T-cell (primary cell): ENCODE measurements around the gene MPRIP. TPM values are rescaled to one million over a fixed set of nuclear protein-coding genes. Genes with fewer than 3 reads are reported as not detected.
"Not testable (repeated sequence)": the region's sequence is repeated elsewhere in the genome, so short reads cannot be mapped to it uniquely, and the experiment has no call there.

Source experiments
- ATAC-seq, 4 experiments: fragments of 200-7000 bp in 3 of 4; fragments of 150-1000 bp in 1 of 4; cut with Tn5 transposase; replicated peaks in 1 of 4; 1 replicate in 3 of 4; 2 replicates in 1 of 4; pipeline ENCODE4 v1.10.0; 2021; ENCODE audit warnings: moderate library complexity in 3 of 4, mild to moderate bottlenecking in 2 of 4, moderate number of reproducible peaks in 1 of 4
- CTCF ChIA-PET, 2 donors: fragments of 300-600 bp; sonication (Branson Sonifier 250); formaldehyde crosslinking; loops; one replicate each; lab custom pipeline; 2022; ENCODE audit warnings: antibody characterized with exemption in 2 of 2; lab: Charles Lee
- POLR2A ChIA-PET, 2 donors: fragments of 300-600 bp; sonication (Branson Sonifier 250); formaldehyde crosslinking; loops; one replicate each; lab custom pipeline; 2022; ENCODE audit warnings: antibody characterized with exemption in 2 of 2; lab: Charles Lee
- DNase-seq, 35 experiments: peaks; one replicate each; pipeline versions ENCODE4 v3.0.0 to v3.0.0-alpha.2; 2013 to 2023
- H3K27ac ChIP-seq: one replicate; pipeline ENCODE4 v1.5.1; 2013; ENCODE audit warnings: low read length
- H3K27me3 ChIP-seq, 2 experiments: replicated peaks in 1 of 2; 1 replicate in 1 of 2; 2 replicates in 1 of 2; pipeline versions ENCODE4 v1.6.1 to v1.7.0; 2013; ENCODE audit warnings: low read length in 1 of 2, mixed read lengths in 1 of 2; ENCODE audit not compliant: control insufficient read depth in 2 of 2, insufficient read depth in 2 of 2; ENCODE audit errors: extremely low read depth in 1 of 2
- H3K36me3 ChIP-seq, 2 donors: 1 replicate in 1 of 2; 2 replicates in 1 of 2; pipeline versions ENCODE4 v1.6.1 to v1.7.0; 2013; ENCODE audit warnings: low read length in 1 of 2; ENCODE audit not compliant: control insufficient read depth in 2 of 2, insufficient read depth in 1 of 2; ENCODE audit errors: extremely low read depth in 1 of 2
- H3K4me1 ChIP-seq, 2 experiments: 1 replicate in 1 of 2; 2 replicates in 1 of 2; pipeline versions ENCODE4 v1.6.1 to v1.7.0; 2013; ENCODE audit warnings: low read length in 2 of 2, mixed read lengths in 1 of 2; ENCODE audit not compliant: insufficient read depth in 2 of 2, control insufficient read depth in 1 of 2; ENCODE audit errors: extremely low read depth in 1 of 2
- H3K4me3 ChIP-seq, 2 donors: 1 replicate in 1 of 2; 2 replicates in 1 of 2; pipeline versions ENCODE4 v1.5.1 to v1.7.0; 2013; ENCODE audit warnings: mild to moderate bottlenecking in 2 of 2, low read length in 1 of 2, moderate library complexity in 1 of 2; ENCODE audit not compliant: control insufficient read depth in 1 of 2; ENCODE audit errors: extremely low read depth in 1 of 2
- H3K9me3 ChIP-seq: 2 replicates; pipeline ENCODE4 v1.7.0; 2013
- H3K27ac Mint-ChIP-seq, 2 donors: one replicate each; pipeline ENCODE4 v1.8.0; 2020 to 2021; ENCODE audit warnings: mild to moderate bottlenecking in 2 of 2, mixed read lengths in 2 of 2
- H3K27me3 Mint-ChIP-seq, 2 donors: one replicate each; pipeline ENCODE4 v1.8.0; 2021 to 2022; ENCODE audit warnings: mixed read lengths in 2 of 2
- H3K36me3 Mint-ChIP-seq: one replicate; pipeline ENCODE4 v1.8.0; 2021; ENCODE audit warnings: mixed read lengths
- H3K4me1 Mint-ChIP-seq, 3 donors: one replicate each; pipeline ENCODE4 v1.8.0; 2020 to 2022; ENCODE audit warnings: mixed read lengths in 3 of 3, mild to moderate bottlenecking in 1 of 3
- H3K4me3 Mint-ChIP-seq, 3 donors: one replicate each; pipeline ENCODE4 v1.8.0; 2020 to 2022; ENCODE audit warnings: mild to moderate bottlenecking in 3 of 3, mixed read lengths in 3 of 3, moderate library complexity in 3 of 3
- H3K9me3 Mint-ChIP-seq, 3 donors: one replicate each; pipeline ENCODE4 v1.8.0; 2020 to 2022; ENCODE audit warnings: mixed read lengths in 3 of 3
- WGBS: methylation state at CpG from one replicate; pipeline ENCODE4 v1.1.5; 2013; ENCODE audit warnings: missing lambda C conversion rate; ENCODE audit not compliant: insufficient coverage; 5-methylcytosine and 5-hydroxymethylcytosine counted together
- total RNA-seq, 35 experiments: library from RNA in 6 of 35; stranded (reverse) in 6 of 35; fragments of 120-200 nt in 1 of 35; gene quantifications; one replicate each; pipeline versions ENCODE4 v1.2.1 to v1.2.4 and lab custom pipeline; 2013 to 2026

MPRIP gene
- total RNA-seq, 5 donors from 2014 or later (not counting 1 experiment from before 2014, with no cell fraction given), result 189 to 266 (median 247) TPM

DNA sequence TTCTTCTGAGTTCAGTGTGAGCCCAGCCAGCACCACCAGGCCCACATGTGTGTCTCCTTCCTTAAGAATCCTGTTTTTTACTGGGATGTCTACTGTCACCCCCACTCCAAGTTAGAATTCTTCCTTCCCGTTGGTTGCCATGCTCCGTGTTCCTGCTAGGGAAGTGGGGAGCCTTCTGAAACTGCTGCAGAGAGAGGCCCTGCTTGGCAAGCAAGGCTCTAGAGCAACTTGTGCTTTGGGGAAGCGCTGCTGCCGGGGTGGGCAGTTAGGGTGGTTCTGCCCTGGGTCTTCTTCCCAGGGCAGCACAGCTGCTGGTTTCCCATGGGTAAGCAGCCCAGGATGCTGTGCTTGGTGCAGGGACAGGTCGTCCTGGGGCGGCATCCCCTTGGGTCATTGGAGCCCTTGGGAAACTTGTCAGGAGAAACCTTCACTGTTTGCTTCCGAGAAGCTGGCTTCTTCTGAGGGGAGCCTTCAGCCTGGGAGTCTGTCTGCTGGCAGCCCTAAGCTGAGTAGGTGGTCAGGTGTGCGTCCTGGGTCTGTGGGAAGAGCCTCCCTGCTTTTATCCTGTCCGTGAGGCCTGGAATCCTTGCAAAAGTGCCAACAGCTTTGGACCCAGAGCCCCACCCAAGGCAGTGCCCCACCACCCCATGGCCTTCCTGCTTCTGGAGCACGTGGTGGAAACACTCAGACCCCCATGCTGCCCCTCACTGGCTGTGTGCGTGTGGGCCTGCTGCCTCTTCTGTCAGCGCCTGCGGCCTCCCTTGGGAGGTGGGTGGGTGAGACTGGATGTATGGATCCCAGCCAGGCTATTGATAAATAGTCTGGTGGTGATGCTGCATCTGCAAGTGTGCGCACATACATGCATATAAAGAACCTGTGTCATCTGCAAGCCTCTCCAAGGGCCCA is 92.0 kb downstream of the MPRIP start:
- Mint-ChIP-seq H3K27me3 (no peaks in the 10 kb centered on the region), H3K9me3 (no peaks in the 10 kb centered on the region), H3K4me3 (no peak overlapping the region), H3K27ac (no peak overlapping the region), H3K36me3 (peaks cover 26% of the 10 kb centered on the region), H3K4me1 (peaks cover 2 to 5% (median 5%) of the 10 kb centered on the region in 3 donors)
- H3K27me3 ChIP-seq, result no peaks in the 10 kb centered on the region
- H3K4me1 ChIP-seq, result peaks cover 0 to 7% of the 10 kb centered on the region in 2 experiments
- no peak for ATAC-seq
- H3K36me3 ChIP-seq, result peaks cover 7 to 76% of the 10 kb centered on the region in 2 donors
- WGBS, result 82% methylated on average over 6 of the region's 14 CpGs
- H3K9me3 ChIP-seq, result no peaks in the 10 kb centered on the region
- H3K4me3 ChIP-seq, result no peak overlapping the region
- POLR2A ChIA-PET, result interaction anchor here in 1 of 2 donors (0.6 kb wide), 1 partner anchor 31 kb away, joined by 3 read pairs; no protein-coding TSS in a partner anchor
- DNase-seq, result no peak
- CTCF ChIA-PET, result no interaction called here
- H3K27ac ChIP-seq, result no peak overlapping the region

DNA sequence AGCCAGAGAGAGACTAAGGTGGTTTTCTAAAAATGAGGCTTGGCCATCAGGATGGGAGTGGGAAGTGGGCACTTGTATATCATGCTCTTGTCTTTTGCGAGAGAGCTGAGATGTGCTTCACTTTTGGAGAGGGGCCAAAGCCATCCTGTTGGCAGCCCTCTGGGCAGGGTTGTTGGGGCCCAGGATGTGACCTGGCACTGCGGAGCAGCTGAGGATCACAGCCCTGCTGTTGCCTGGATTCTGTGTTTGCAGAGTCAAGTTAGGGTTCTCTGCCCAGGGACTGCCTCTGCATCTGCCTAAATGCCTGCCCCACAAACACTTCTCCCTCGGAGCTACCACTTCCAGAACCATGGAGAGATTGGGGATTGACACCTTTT is 92.7 kb downstream of the MPRIP start:
- H3K27me3 ChIP-seq, result no peaks in the 10 kb centered on the region
- peaks cover 5 to 75% of the 10 kb centered on the region in 2 donors for H3K36me3 ChIP-seq
- no peaks in the 10 kb centered on the region for H3K27me3 Mint-ChIP-seq
- peaks cover 25% of the 10 kb centered on the region for H3K36me3 Mint-ChIP-seq
- no peak overlapping the region for H3K4me3 Mint-ChIP-seq
- H3K27ac ChIP-seq, result no peak overlapping the region
- no peaks in the 10 kb centered on the region for H3K9me3 Mint-ChIP-seq
- no peak for DNase-seq
- 100% methylated on average over 2 of the region's 3 CpGs for WGBS
- H3K4me3 ChIP-seq, result no peak overlapping the region
- ChIA-PET POLR2A (interaction anchor here in 1 of 2 donors (0.6 kb wide), 1 partner anchor 31 kb away, joined by 3 read pairs; no protein-coding TSS in a partner anchor), CTCF (no interaction called here)
- ATAC-seq, result no peak
- H3K4me1 ChIP-seq, result peaks cover 0 to 3% of the 10 kb centered on the region in 2 experiments
- H3K9me3 ChIP-seq, result no peaks in the 10 kb centered on the region
- peaks cover 0 to 5% (median 2%) of the 10 kb centered on the region in 3 donors for H3K4me1 Mint-ChIP-seq
- no peak overlapping the region for H3K27ac Mint-ChIP-seq

DNA sequence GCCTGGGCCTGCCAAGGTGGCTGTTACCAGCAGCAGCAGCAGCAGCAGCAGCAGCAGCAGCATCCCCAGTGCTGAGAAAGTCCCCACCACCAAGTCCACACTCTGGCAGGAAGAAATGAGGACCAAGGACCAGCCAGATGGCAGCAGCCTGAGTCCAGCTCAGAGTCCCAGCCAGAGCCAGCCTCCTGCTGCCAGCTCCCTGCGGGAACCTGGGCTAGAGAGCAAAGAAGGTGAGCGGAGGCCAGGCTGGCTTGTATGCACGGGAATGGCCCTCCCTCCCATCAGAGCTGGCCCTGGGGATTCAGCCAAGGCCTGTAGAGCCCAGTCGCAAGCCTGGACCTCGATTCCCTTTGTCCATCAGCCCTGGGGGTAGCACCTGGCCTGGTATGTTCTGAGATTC is 94.0 kb downstream of the MPRIP start:
- ATAC-seq, H3K9me3 Mint-ChIP-seq, H3K27ac ChIP-seq, H3K4me3 ChIP-seq, H3K4me1 Mint-ChIP-seq, H3K27me3 ChIP-seq, H3K4me3 Mint-ChIP-seq, H3K27me3 Mint-ChIP-seq, H3K9me3 ChIP-seq, POLR2A ChIA-PET, DNase-seq, H3K27ac Mint-ChIP-seq, H3K4me1 ChIP-seq: not testable (repeated sequence)
- 100% methylated on average over 5 of the region's 5 CpGs for WGBS
- H3K36me3 Mint-ChIP-seq, result peaks cover 25% of the 10 kb centered on the region
- peaks cover 5 to 77% of the 10 kb centered on the region in 2 donors for H3K36me3 ChIP-seq
- CTCF ChIA-PET, result interaction anchor here in 1 of 2 donors (1.2 kb wide), 1 partner anchor 16 kb away, joined by 3 read pairs; no protein-coding TSS in a partner anchor

DNA sequence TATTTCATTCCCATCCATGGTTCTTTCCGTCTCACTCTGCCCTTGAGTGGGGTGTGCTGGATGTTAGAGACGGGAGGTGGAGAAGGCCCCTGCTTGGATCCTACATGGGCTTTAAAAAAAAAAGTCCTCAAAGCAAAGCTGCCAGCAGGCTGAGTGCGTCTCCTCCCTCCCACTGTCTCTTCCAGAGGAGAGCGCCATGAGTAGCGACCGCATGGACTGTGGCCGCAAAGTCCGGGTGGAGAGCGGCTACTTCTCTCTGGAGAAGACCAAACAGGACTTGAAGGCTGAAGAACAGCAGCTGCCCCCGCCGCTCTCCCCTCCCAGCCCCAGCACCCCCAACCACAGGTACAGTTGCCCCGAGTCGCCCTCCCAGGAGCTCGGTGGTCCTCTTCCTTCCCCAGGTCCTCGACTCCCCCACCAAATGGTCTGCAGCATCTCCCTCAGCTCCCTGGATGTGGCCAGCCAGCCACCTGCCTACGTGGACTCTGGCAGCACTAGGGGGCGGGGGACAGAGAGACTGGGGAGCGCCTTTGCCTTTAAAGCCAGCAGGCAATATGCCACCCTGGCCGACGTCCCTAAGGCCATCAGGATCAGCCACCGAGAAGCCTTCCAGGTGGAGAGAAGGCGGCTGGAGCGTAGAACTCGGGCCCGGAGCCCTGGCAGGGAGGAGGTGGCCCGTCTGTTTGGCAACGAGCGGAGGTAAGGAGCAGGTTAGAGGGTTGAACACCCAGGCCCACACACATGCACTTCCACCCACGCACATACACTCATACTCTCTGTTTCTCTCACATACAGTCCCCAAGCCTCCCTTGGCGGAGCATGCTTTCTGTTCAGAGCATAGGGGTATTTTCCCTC is 95.7 kb downstream of the MPRIP start:
- H3K9me3 ChIP-seq, result no peaks in the 10 kb centered on the region
- H3K4me1 ChIP-seq, result peaks cover 0 to 14% of the 10 kb centered on the region in 2 experiments
- CTCF ChIA-PET, result no interaction called here
- Mint-ChIP-seq H3K4me1 (peaks cover 4 to 7% (median 7%) of the 10 kb centered on the region in 3 donors), H3K36me3 (peaks cover 34% of the 10 kb centered on the region), H3K9me3 (no peaks in the 10 kb centered on the region), H3K27ac (no peak overlapping the region), H3K4me3 (no peak overlapping the region), H3K27me3 (no peaks in the 10 kb centered on the region)
- DNase-seq (no peak), ATAC-seq (no peak)
- H3K36me3 ChIP-seq, result peaks cover 4 to 76% of the 10 kb centered on the region in 2 donors
- POLR2A ChIA-PET, result no interaction called here
- WGBS, result 94% methylated on average over 25 of the region's 30 CpGs
- no peaks in the 10 kb centered on the region for H3K27me3 ChIP-seq
- H3K27ac ChIP-seq, result no peak overlapping the region
- no peak overlapping the region for H3K4me3 ChIP-seq

DNA sequence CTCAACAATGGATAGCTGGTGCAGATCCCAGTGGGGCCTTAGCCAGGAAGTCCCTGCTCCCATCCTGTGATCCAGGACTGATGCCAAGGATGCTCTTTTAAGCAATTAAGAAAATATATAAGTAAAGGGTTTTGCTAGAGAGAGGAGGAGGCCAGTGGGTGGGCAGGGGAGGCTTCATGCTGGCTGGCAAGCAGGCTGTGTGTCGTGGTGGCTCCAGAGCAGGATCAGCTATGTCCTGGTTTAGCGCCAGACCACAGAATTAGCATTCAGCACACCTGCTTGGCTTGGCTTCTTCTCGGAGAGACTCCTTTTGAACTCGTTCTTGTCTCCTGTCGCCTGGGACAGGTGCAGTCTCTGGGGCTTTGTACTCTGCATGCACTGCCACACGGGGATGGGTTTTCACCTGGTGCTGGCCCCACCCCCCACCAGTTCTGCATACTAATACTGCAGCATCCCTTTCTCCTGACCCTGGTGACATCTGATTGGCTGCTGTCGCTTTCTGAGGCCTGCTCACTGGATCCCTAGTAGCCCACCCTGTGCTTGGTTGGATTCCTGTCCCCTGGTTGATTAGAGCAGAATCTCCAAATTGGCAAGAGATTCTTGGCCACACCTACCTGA is 97.8 kb downstream of the MPRIP start:
- ATAC-seq (no peak), DNase-seq (no peak)
- WGBS, result 58% methylated on average over 6 of the region's 7 CpGs
- Mint-ChIP-seq H3K27ac (peak overlapping the region in 1 of 2 donors; percentile 6), H3K4me1 (peaks cover 4 to 7% (median 7%) of the 10 kb centered on the region in 3 donors), H3K9me3 (no peaks in the 10 kb centered on the region), H3K36me3 (peaks cover 36% of the 10 kb centered on the region), H3K27me3 (no peaks in the 10 kb centered on the region), H3K4me3 (no peak overlapping the region)
- Histone ChIP-seq H3K4me1 (peaks cover 0 to 14% of the 10 kb centered on the region in 2 experiments), H3K4me3 (no peak overlapping the region), H3K36me3 (peaks cover 13 to 82% of the 10 kb centered on the region in 2 donors), H3K27me3 (no peaks in the 10 kb centered on the region), H3K9me3 (no peaks in the 10 kb centered on the region), H3K27ac (no peak overlapping the region)
- ChIA-PET CTCF (no interaction called here), POLR2A (no interaction called here)

DNA sequence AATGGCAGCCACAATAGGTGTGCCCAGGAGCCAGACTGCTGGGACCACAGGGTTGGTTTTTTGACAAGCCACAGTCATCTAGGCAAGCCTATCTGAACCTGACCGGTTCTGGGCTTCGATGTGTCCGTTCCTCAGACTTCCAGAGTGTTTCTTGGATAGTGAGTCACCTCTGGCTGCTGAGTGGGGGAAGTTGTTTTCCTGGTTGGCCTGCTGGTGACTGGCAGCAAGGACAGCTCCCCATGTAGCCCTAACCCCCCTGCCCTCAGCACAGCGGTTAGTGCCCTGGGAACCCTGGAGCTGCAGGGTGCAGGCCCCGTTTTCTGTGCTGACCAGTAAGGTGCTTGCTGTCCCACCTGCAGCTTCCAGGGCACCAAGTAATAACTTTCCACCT is 98.3 kb downstream of the MPRIP start:
- Mint-ChIP-seq H3K27ac (no peak overlapping the region), H3K27me3 (no peaks in the 10 kb centered on the region), H3K4me3 (no peak overlapping the region), H3K4me1 (peaks cover 4 to 7% (median 7%) of the 10 kb centered on the region in 3 donors), H3K9me3 (no peaks in the 10 kb centered on the region), H3K36me3 (peaks cover 39% of the 10 kb centered on the region)
- ChIA-PET POLR2A (no interaction called here), CTCF (interaction anchor here in 1 of 2 donors (1.4 kb wide), 1 partner anchor 15 kb away, joined by 5 read pairs; no protein-coding TSS in a partner anchor)
- WGBS, result 92% methylated on average over 2 of the region's 5 CpGs
- Histone ChIP-seq H3K27ac (no peak overlapping the region), H3K4me1 (peaks cover 0 to 14% of the 10 kb centered on the region in 2 experiments), H3K27me3 (no peaks in the 10 kb centered on the region), H3K4me3 (no peak overlapping the region), H3K9me3 (no peaks in the 10 kb centered on the region), H3K36me3 (peaks cover 14 to 84% of the 10 kb centered on the region in 2 donors)
- DNase-seq, result no peak
- no peak for ATAC-seq
